Ectodermal cell (in vitro differentiated cells): ENCODE measurements around the gene NR5A2.

ENCODE experiments used
- H3K27ac ChIP-seq: 2 replicates; pipeline ENCODE4 v1.7.0; 2013; ENCODE audit warnings: mild to moderate bottlenecking, low read depth, low read length; ENCODE audit not compliant: insufficient read depth, poor library complexity, severe bottlenecking
- H3K27me3 ChIP-seq: 2 replicates; pipeline ENCODE4 v1.7.0; 2013; ENCODE audit warnings: mild to moderate bottlenecking, low read length; ENCODE audit not compliant: insufficient read depth, control insufficient read depth, poor library complexity, severe bottlenecking
- H3K36me3 ChIP-seq: one replicate; pipeline ENCODE4 v1.7.0; 2013; ENCODE audit warnings: low read length; ENCODE audit not compliant: control insufficient read depth, insufficient read depth
- H3K4me1 ChIP-seq: one replicate; pipeline ENCODE4 v1.7.0; 2013; ENCODE audit warnings: low read length; ENCODE audit not compliant: control insufficient read depth, insufficient read depth
- H3K4me3 ChIP-seq: 2 replicates; pipeline ENCODE4 v1.7.0; 2013; ENCODE audit warnings: low read depth, low read length, control low read depth; ENCODE audit not compliant: insufficient read depth
- H3K9me3 ChIP-seq: 2 replicates; pipeline ENCODE4 v1.7.0; 2013; ENCODE audit warnings: mild to moderate bottlenecking, low read length, moderate library complexity; ENCODE audit not compliant: control insufficient read depth
- WGBS, 2 experiments: methylation state at CpG; one replicate each; pipeline ENCODE4 v1.1.7; 2013; ENCODE audit warnings: missing lambda C conversion rate in 2 of 2; 5-methylcytosine and 5-hydroxymethylcytosine counted together

The NR5A2 gene

DNA sequence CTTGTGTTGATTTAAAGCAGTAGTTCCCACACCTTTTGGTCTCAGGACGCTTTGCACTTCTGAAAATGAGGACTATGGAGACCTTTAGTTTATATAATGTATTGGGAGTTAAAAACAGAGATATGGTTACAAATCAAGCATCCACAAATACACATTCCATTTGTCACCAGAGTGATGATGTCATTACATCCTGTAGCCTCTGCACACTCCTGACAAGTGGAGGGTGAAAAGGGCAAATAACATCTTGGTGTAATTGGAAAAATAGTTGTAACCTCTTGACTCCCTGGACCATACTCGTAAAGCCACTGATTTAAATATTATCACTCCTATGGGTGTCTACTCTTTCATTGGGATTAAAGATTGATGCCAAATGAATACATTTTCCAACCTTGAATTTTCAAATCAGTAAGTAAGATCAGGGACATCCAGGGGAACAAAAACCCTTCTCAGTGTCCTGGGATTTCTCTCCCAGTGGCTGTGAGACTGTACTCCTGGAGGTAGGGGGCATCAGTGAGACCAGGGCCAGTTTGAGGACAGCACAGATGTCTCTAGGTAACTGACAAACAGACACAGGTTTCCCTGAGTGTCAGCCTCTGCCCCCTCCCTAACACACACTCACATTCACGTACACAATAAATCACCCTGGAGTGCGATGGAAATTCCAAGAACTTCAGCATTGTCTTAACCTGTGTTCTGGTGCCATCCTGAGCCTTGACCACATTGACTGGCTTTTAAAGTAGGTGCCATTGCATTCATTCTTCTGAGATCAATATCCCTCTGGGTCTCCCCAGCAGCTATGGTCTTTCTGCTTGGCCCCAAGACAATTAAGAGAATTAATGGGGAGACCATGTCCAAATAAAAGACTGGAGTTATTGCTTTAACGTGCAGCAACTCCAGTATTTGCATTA, 63.0 kb downstream of the NR5A2 start:
- WGBS, 2 experiments = 91 to 93% methylated on average over 4 to 5 of the region's 5 CpGs
- Histone ChIP-seq H3K9me3 (no peaks in the 10 kb centered on the region), H3K4me3 (no peak overlapping the region), H3K4me1 (no peaks in the 10 kb centered on the region), H3K36me3 (no peaks in the 10 kb centered on the region), H3K27me3 (no peaks in the 10 kb centered on the region), H3K27ac (no peak overlapping the region)

DNA sequence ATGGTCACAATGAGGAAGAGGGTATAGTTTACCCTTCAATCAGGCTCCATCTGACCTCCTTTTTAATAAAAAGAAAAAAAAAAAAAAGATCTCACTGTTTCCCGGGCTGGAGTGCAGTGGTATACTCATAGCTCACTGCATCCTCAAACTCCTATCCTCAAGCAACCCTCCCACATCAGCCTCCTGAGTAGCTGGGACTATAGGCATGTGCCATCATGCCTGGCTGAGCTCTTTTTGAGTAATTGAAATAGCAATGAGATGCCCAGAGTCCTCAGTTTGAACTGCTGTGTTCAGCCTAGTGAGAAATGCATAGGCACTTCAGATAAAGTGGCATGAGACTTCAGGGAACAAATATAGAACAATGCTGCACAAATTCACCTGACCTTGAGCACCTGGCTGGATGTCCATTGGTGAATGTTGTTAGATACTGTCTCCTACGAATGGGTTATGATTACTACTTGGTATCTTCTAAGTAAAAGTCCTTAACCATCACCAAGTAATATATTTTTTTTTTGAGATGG, 67.6 kb downstream of the NR5A2 start:
- H3K27me3 ChIP-seq = no peaks in the 10 kb centered on the region
- H3K36me3 ChIP-seq = no peaks in the 10 kb centered on the region
- no peaks in the 10 kb centered on the region for H3K9me3 ChIP-seq
- no peak overlapping the region for H3K27ac ChIP-seq
- H3K4me3 ChIP-seq = no peak overlapping the region
- H3K4me1 ChIP-seq = no peaks in the 10 kb centered on the region
- 92% methylated on average over 2 of the region's 2 CpGs; no CpG with 5 or more reads in 1 of the 2 experiments for WGBS, 2 experiments

- no peaks in the 10 kb centered on the region for H3K27me3 ChIP-seq
- H3K4me3 ChIP-seq = no peak overlapping the region
- H3K27ac ChIP-seq = no peak overlapping the region
- H3K36me3 ChIP-seq = no peaks in the 10 kb centered on the region
- no peaks in the 10 kb centered on the region for H3K4me1 ChIP-seq
- 97% methylated on average over 2 to 3 of the region's 3 CpGs for WGBS, 2 experiments
- H3K9me3 ChIP-seq = no peaks in the 10 kb centered on the region
Measured at GRCh38 chr1:200096774-200097173, 69.3 kb downstream of the NR5A2 start.

GRCh38 chr1:200099040-200099439, 71.5 kb downstream of the NR5A2 start:
- H3K9me3 ChIP-seq = no peaks in the 10 kb centered on the region
- H3K27ac ChIP-seq = no peak overlapping the region
- H3K4me3 ChIP-seq = no peak overlapping the region
- H3K4me1 ChIP-seq = no peaks in the 10 kb centered on the region
- 89 to 93% methylated on average over 3 of the region's 3 CpGs for WGBS, 2 experiments
- no peaks in the 10 kb centered on the region for H3K36me3 ChIP-seq
- no peaks in the 10 kb centered on the region for H3K27me3 ChIP-seq

DNA sequence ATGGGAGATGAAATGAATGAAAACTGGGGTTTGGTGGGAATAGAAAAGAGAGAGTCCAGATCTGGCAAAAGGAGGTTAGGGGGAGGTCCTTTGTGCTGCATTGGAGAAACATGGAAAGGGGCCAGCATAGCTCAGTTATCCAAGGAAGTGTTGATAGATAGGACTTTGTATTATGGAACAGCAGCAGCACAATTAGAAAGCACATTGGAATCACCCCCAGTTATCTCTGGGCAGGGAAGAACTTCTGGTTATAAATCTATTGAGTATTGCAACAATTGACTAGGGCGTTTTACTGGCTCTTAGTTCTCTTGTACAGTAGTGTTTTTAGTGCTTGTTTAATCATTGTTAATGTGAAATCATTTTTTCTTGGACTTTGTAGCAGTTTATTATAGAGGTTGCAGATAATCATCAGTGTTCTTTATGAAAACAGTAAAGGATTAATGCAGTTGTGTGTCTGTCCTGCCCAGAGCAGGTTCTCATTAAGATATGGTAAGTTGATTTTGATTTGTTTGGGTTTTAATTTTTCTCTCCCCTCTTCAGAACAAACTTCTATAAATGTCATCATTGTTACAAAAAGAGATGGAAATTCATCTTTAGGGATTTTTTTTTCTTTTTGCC, 76.6 kb downstream of the NR5A2 start:
- WGBS, 2 experiments = 87 to 92% methylated on average over 1 of the region's 1 CpG
- H3K36me3 ChIP-seq = no peaks in the 10 kb centered on the region
- no peaks in the 10 kb centered on the region for H3K27me3 ChIP-seq
- no peaks in the 10 kb centered on the region for H3K9me3 ChIP-seq
- H3K4me1 ChIP-seq = no peaks in the 10 kb centered on the region
- H3K4me3 ChIP-seq = no peak overlapping the region
- H3K27ac ChIP-seq = no peak overlapping the region

GRCh38 chr1:200107004-200107470, 79.5 kb downstream of the NR5A2 start:
- H3K4me3 ChIP-seq = no peak overlapping the region
- H3K27ac ChIP-seq = no peak overlapping the region
- no peaks in the 10 kb centered on the region for H3K36me3 ChIP-seq
- no peaks in the 10 kb centered on the region for H3K4me1 ChIP-seq
- no peaks in the 10 kb centered on the region for H3K9me3 ChIP-seq
- no peaks in the 10 kb centered on the region for H3K27me3 ChIP-seq
- 76 to 85% methylated on average over 7 to 8 of the region's 8 CpGs for WGBS, 2 experiments

GRCh38 chr1:200108659-200109058, 81.1 kb downstream of the NR5A2 start:
- 0 to 1% methylated on average over 1 of the region's 1 CpG for whole genome bisulfite sequencing, 2 experiments
- no peaks in the 10 kb centered on the region for H3K27me3 ChIP-seq
- no peaks in the 10 kb centered on the region for H3K36me3 ChIP-seq
- H3K27ac ChIP-seq = no peak overlapping the region
- H3K4me1 ChIP-seq = no peaks in the 10 kb centered on the region
- no peaks in the 10 kb centered on the region for H3K9me3 ChIP-seq
- H3K4me3 ChIP-seq = no peak overlapping the region

DNA sequence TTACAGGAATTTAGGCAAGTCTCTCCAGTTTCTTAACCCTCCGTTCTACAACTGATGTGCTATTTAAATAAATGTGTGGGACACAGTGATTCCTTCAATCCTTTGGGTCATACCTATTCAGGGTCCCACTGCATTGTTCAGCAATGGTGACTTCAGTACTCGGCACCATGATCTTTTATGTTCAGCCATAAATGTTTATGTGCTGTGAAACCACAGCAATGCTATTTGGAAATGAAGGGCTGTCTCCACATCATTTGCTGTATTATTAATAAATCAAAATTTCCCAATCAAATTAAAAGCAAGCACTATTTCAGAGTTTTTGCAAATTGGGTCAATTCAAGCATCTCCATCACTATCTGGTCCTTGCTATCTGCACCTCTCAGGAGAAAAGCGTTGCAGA, 84.8 kb downstream of the NR5A2 start:
- Histone ChIP-seq H3K9me3 (no peaks in the 10 kb centered on the region), H3K27me3 (no peaks in the 10 kb centered on the region), H3K27ac (no peak overlapping the region), H3K4me3 (no peak overlapping the region), H3K4me1 (no peaks in the 10 kb centered on the region), H3K36me3 (no peaks in the 10 kb centered on the region)
- 95 to 96% methylated on average over 3 of the region's 3 CpGs for WGBS, 2 experiments

- Histone ChIP-seq H3K27me3 (no peaks in the 10 kb centered on the region), H3K9me3 (no peaks in the 10 kb centered on the region), H3K4me3 (no peak overlapping the region), H3K27ac (no peak overlapping the region), H3K4me1 (no peaks in the 10 kb centered on the region), H3K36me3 (no peaks in the 10 kb centered on the region)
- WGBS, 2 experiments = 91 to 100% methylated on average over 1 of the region's 1 CpG
Measured at GRCh38 chr1:200115532-200115931, 88.0 kb downstream of the NR5A2 start.

DNA sequence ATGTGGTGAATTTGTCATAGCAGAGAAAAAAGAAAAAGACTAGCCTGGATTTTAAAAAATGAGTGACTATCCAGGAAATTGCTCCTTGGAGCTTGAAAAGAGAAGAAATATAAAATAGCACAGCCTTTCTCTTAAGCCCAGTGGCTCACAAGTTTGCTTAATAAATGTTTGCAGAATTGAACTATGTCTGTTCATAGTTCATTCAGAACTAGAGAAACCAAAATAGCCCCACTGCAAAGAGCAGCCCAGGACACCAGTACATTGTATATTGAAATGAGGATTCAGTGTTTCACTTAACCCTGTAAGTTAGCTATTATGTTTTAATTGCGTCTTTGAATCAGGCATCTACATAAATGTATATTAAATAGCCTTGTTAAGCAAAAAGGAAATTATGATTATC, 88.8 kb downstream of the NR5A2 start:
- Histone ChIP-seq H3K9me3 (no peaks in the 10 kb centered on the region), H3K4me1 (no peaks in the 10 kb centered on the region), H3K4me3 (no peak overlapping the region), H3K36me3 (no peaks in the 10 kb centered on the region), H3K27me3 (no peaks in the 10 kb centered on the region), H3K27ac (no peak overlapping the region)
- no CpG with 5 or more reads among the region's 1 CpG for WGBS, 2 experiments
